ENCODE measurements around the gene MRM2.

GRCh38 chr7:2253525-2254244 is 11.7 kb upstream of the MRM2 start:
- no peak for TF ChIP-seq POLR2A (IDR thresholded peaks at IDR 0.05; ENCODE audit: low read depth, low read length)
- TF ChIP-seq TAF1 (IDR thresholded peaks at IDR 0.05; ENCODE audit: low read depth, low read length): no peak
- no peak for TF ChIP-seq POLR2AphosphoS5 (IDR thresholded peaks at IDR 0.05; ENCODE audit: low read depth, low read length)
